ENCODE measurements around the gene SLC7A5.

SLC7A5 gene

DNA sequence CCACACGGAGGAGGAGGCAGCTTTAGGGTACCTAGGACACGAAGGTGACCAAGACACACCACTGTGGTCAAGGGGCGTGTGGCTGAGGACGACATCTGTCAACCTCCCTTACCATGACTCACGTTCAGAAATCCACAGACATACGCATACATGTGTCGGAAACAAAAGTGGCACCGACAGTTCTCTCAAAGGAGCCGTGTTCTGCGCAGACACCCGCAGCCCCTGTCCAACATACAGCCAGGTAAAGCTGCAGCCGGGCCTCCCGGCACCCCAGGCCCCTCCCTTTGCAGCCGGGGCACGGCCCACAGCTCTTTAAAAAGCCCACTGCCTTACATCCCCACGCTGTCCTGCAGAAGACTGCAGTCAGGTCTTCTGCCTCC is 63.1 kb downstream of the SLC7A5 start:
- TF ChIP-seq, protein P1, sequence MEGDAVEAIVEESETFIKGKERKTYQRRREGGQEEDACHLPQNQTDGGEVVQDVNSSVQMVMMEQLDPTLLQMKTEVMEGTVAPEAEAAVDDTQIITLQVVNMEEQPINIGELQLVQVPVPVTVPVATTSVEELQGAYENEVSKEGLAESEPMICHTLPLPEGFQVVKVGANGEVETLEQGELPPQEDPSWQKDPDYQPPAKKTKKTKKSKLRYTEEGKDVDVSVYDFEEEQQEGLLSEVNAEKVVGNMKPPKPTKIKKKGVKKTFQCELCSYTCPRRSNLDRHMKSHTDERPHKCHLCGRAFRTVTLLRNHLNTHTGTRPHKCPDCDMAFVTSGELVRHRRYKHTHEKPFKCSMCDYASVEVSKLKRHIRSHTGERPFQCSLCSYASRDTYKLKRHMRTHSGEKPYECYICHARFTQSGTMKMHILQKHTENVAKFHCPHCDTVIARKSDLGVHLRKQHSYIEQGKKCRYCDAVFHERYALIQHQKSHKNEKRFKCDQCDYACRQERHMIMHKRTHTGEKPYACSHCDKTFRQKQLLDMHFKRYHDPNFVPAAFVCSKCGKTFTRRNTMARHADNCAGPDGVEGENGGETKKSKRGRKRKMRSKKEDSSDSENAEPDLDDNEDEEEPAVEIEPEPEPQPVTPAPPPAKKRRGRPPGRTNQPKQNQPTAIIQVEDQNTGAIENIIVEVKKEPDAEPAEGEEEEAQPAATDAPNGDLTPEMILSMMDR (IDR thresholded peaks at IDR 0.05; ENCODE audit: extremely low read depth, missing control alignments), result no peak
- no peak for DNase-seq (ENCODE audit: low spot score)

DNA sequence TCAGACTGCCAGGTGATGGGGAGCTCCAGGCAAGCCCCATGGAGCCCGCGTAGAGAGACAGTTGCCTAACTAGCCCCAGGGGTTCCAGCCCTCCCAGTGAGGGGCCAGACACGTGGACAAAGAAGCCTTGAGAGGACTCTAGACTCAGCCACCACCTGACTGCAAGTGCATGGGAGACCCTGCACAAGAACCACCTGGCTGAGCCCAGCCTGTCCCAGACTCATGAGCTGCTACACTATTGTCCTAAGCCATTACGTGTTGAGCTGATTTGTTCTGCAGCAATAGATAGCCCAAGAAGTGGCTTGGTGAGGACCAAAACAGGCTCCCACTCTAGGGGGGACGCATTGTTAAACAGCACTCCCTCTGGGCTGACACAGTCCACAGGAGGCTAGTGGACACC is 65.9 kb downstream of the SLC7A5 start:
- no peak for DNase-seq (ENCODE audit: low spot score)

DNA sequence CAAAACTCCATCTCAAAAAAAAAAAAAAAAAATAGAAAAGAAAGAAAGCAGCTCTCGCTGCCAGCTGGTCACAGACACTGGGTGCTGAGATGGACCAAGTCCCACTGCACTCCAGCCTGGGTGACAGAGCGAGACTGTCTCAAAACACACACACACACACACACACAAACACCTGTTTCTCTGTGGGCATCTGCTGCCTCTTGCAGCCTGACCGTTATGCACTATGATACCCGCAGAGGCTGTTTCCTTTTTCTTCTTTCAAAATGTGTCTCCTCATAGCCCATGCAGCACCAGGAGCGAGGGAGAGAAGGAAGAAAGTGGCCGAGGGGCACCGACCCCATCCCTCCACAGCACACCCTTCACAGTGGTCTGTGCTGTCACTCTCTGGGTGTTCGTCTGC is 66.6 kb downstream of the SLC7A5 start:
- DNase-seq (ENCODE audit: low spot score), result no peak
- TF ChIP-seq, protein P1 (IDR thresholded peaks at IDR 0.05; ENCODE audit: extremely low read depth, missing control alignments), result no peak

More for the DNA sequence above, 65.9 kb downstream of the SLC7A5 start:
- TF ChIP-seq, protein P1 (IDR thresholded peaks at IDR 0.05; ENCODE audit: extremely low read depth, missing control alignments), result no peak

DNA sequence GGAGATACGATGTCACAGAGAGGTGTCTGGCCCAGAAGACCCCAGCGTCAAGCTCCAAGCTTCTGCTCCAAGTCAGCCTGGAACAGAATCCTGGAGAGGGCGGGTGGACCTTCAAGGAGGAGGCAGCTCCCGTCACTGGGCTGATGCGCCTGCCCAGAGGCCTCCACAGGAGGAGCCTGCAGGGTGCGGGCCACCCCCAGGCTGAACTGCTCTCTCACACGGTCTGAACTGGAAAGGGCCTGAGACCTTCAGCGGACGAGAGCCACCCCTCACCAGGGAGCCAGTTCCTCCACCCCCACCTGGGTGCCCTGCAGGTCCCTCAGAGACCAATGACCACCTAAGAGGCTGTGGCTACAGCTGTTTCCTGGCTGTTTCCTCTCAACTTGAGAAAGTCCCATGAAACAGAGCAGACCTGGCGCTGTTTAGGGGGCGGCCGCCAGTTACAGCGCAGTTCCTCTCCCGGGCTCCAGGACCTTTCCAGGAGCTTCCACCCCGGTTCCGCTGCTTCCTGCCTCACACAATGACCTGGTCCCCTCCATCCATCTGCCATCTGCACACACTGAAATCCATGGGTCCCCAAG is 67.5 kb downstream of the SLC7A5 start:
- DNase-seq (ENCODE audit: low spot score), result no peak
- TF ChIP-seq, protein P1 (IDR thresholded peaks at IDR 0.05; ENCODE audit: extremely low read depth, missing control alignments), result no peak

DNA sequence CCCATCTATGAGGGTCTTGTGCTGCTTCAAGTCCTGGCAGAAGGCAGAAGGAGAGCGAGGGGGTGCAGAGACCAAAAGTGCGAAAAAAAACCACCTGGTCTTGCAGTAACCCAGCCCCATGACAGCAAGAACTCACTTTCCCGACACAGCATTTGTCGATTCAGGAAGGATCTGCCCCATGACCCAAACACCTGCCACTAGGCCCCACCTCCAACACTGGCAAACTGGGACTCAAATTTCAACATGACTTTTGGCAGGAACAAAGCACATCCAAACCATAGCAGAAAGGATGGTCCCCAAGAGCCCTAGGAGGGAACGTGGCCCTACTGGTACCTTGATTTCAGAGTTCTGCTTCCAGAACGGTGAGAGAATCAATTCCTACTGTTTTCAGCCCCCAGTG is 68.8 kb downstream of the SLC7A5 start:
- DNase-seq (ENCODE audit: low spot score), result no peak

DNA sequence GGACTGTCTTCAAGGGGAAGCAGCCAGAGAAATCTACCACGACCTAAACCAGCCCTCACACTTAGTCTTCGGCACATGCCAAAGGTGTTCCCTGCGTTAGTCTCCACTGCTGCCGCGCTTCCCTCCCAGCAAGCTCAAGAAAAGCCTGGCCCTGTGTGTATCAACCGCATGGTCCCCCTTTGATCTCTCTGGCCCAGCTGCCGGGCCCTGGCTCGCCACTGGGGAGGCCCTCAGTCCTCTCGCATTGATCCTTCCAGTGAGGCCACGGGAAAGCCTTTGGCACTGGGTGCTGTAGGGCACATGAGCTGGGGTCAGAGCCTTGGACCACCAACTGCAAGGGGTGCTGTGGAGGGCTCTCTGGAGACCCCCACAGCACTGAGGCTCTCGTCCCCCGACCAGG is 74.0 kb downstream of the SLC7A5 start:
- no peak for DNase-seq (ENCODE audit: low spot score)
- TF ChIP-seq, protein P1 (IDR thresholded peaks at IDR 0.05; ENCODE audit: extremely low read depth, missing control alignments), result no peak

More for the DNA sequence above, 68.8 kb downstream of the SLC7A5 start:
- TF ChIP-seq, protein P1 (IDR thresholded peaks at IDR 0.05; ENCODE audit: extremely low read depth, missing control alignments), result no peak

DNA sequence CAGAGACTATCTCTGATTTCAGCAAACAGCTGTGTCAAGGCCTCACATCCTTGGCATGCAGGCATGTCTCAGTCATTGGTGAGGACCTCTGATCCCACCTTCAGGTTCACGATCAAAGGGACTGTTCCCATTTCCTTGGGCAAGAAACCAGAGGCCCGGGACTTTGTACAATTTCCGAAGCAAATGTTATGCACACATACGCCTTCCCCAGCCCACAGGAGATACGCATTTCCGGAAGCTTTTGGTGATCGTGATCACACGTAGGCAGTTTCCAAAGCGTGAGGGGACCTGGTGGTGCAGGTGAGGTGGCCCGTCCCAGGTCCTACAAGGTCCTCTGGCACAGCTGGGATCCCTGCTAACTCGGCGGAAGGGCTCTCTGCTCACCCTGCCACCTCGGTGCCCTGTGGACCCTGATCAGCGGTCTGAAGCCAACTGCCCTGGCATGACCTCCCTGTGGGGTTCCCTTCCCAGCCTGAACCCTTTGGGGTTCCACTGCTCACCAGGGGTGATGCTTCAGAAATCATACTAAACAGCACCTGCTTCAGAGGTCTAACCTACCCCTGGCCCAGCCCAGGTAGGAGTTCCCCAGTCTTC is 74.7 kb downstream of the SLC7A5 start:
- TF ChIP-seq, protein P1 (IDR thresholded peaks at IDR 0.05; ENCODE audit: extremely low read depth, missing control alignments), result no peak
- no peak for DNase-seq (ENCODE audit: low spot score)
